Activated CD8-positive, alpha-beta memory T cell treated with anti-CD3 and anti-CD28 coated beads, Interleukin-2, amount 50 U/mL, for 24 hours (primary cell): ENCODE results near the gene ZNF106.
A peak's percentile ranks its signal among the peaks of the same experiment; 100 is the strongest.

Source experiments
- DNase-seq: peaks from one replicate; pipeline ENCODE4 v3.0.0-alpha.2; 2020; ENCODE audit errors: extremely low read depth

Gene ZNF106

GRCh38 chr15:42490671-42491538, at the start of gene ZNF106:
TSS of gene ZNF106 (minus strand) at chr15:42491141. CDS start at chr15:42472289, 18,852 bp downstream.
- DNase-seq: peak; percentile 61

DNA sequence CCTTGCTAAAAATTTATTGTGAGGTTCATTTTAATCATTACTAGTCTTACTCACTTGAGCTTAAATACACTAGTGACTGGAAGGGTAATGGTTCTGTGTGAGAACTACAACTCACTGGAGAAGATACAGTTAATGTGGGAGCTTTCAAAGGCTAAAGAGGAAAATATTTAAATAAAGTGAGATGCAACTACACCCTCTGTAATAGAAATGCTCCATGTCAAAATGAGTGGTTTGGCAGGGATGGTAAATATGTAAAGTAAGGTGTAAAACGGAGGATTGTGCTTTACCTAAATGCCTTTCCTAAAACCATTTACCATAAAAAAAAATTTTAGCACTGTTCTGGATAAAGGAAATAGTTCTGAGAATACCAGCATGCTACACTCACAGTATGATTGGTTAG, 42.3 kb upstream of the ZNF106 start:
- DNase-seq: no peak

DNA sequence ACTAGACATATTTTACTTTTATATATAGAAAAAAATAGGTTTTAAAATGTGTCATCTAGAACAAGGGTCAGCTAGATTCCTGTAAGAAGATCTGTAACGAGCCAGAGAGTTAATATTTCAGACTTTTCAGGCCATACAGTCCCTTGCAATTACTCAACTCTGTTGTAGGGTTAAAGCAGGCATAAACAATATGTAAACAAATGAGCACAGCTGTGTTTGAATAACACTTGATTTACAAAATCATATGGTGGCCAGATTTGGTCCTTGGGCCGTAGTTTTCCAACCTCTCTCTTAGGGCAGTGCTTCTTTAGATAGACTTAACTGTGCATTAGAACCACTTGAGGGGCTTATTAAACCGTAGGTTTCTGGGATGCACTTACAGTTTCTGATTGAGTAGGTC, 38.0 kb upstream of the ZNF106 start:
- DNase-seq: no peak

DNA sequence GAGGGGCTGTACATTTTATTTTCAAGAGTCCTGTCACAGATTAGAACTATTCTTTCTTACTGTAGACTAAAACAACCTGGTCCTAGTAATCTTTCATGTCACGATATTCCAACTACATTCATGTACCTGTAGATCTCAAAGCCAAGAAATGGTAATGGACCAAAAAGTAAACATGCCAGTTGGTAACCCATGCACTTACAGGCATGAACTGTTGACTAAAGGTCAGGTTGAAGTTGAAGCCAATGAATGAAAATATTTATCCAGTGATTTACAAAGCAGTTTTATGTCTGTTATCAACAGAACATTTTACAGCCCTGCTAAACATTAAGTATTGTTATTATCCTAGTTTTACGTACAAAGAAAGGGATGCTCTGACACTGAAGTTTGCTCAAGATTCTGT, 32.4 kb upstream of the ZNF106 start:
- DNase-seq: no peak

- no peak for DNase-seq
Observed at GRCh38 chr15:42511007-42511391, 20.1 kb upstream of the ZNF106 start.

- no peak for DNase-seq
Observed at GRCh38 chr15:42510258-42511006, 19.5 kb upstream of the ZNF106 start.

DNA sequence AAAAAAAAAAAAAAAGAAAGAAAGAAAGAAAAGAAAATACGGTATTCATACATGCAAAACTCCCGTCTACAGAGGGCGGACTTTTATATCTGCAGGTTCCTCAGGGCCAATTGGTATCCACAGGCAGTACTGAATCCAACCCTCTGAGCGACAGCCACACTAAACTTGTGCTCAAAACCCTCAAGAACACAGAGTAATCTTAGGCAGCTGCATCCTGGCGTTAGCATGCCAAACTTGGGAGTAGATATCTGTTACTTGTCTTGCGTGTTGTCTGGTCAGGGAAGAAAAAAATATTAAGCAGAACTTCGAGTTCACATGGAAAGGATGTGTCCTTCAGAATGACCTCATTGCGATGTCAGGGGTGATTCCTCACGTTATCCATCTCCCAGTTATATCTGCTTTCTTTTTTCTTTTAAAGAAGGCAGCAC, 17.3 kb upstream of the ZNF106 start:
- no peak for DNase-seq

GRCh38 chr15:42507514-42507913, 16.6 kb upstream of the ZNF106 start:
- DNase-seq: no peak

DNA sequence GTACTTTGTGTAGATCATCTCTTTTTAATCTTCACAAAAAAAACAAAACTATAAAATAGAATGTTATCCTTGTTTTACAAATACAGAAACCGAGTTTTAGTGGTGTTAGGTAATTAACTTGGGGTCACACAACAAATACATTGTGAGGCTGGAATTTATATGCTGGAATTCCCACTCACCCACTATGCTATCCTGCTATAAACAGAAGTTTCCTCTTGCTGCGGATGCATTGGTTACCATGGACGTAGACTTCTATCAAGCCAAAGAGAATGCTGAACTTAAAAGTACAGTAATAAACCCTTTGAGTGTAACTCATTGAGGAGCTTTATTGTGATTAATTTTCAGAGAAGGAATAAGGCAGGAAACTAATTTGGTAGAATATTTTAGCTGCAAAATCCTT, 13.7 kb upstream of the ZNF106 start:
- no peak for DNase-seq

- DNase-seq: no peak
Observed at GRCh38 chr15:42503825-42504224, 12.9 kb upstream of the ZNF106 start.

DNA sequence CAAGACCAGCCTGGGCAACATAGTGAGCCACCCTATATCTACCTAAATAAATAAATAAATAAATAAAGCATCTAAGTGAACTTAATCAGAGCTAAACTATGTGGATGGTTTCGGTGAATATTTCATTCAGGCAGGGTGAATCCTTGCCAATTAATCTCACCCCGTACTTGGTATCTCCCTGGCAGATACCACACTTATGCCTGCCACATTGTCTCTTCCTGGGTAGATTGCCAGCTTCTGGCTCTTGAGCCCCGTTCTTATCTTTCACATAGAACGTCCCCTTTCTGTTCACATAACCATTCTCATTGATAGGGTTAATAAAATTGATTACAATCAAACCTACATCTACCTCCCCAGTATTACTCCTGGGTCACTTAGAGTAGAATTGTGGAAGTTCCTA, 11.5 kb upstream of the ZNF106 start:
- DNase-seq: no peak

DNA sequence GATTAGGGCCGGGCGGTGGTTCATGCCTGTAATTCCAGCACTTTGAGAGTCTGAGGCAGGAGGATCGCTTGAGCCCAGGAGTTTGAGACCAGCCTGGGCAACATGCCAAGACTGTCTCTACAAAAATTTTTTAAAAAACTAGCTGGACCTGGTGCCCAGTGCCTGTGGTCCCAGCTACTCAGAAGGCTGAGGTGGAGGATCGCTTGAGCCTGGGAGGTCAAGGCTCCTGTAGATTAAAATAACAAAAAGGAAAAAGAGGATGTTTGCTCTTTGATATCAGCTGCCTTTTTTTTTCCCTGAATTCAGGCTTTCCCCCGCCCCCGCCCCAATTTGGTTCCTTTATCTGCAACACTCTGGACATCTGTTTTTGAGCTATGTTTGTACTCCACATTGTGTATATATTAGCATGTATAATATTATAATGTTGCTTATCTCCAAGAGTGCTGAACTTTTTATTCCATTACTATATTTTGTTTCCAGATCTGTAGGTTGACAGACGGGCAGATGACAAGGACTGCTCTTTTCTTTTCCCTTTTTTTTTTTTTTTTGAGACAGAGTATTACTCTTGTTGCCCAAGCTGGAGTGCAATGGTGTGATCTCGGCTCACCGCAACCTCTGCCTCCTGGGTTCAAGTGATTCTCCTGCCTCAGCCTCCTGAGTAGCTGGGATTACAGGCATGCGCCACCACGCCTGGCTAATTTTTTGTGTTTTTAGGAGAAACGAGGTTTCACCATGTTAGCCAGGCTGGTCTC, 9.1 kb upstream of the ZNF106 start:
- DNase-seq: no peak

DNA sequence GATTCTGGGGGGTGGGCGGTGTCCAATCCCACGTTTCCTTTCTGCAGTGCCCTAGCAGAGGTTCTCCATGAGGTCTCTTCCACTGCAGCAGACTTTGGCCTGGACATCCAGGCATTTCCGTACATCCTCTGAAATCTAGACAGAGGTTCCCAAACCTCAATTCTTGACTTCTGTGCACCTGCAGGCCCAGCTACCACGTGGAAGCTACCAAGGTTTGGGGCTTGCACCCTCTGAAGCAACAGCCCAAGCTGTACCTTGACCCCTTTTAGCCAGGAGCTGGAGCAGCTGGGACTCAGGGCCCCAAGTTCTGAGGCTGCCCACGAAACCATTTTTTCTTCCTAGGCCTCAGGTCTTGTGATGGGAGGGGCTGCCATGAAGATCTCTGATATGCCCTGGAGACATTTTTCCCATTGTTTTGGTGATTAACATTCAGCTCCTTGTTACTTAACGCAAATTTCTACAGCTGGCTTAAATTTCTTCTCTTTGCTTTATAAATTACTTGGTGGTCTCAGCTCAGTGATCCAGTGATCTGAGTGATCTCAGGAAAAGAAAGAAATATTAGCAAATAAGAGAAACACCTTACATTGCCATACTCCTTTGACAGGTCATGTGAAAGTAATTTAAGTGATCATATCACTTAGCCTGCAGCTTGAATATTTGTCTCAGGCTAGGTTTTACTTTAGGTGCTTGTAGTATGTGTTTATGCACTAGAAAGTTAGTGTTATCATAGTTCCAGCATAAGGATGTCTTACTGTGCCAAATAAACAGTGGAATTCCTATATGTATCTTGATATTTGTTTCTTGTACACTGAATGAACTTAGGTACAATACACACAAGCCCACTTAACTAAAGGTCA, 7.5 kb upstream of the ZNF106 start:
- no peak for DNase-seq

- DNase-seq: peak; percentile 57
Observed at GRCh38 chr15:42495361-42496212, 4.6 kb upstream of the ZNF106 start, which contains the start of gene SNAP23. TSS of gene SNAP23 (plus strand) at chr15:42495634. CDS start at chr15:42511847, 16,213 bp downstream.

GRCh38 chr15:42494998-42495360, 4.0 kb upstream of the ZNF106 start:
- no peak for DNase-seq

DNA sequence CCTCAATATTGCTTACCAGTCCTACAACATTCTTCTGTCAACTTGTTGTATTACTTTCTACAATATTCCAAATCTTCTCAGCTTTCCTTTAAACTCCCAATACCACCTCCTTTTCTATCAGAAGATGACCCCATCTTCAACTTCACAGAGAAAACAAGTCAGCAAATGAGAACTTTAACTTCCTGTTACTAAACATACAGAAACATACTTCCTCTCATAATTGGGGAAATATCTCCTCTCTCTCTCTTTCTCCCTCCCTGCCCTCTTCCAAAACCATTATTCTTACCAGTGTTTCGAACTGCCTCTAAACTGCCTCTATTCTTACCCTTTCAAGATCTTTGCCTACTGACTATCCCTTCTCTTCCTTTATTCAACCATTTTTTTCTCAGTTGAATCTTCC, 2.7 kb upstream of the ZNF106 start:
- no peak for DNase-seq

DNA sequence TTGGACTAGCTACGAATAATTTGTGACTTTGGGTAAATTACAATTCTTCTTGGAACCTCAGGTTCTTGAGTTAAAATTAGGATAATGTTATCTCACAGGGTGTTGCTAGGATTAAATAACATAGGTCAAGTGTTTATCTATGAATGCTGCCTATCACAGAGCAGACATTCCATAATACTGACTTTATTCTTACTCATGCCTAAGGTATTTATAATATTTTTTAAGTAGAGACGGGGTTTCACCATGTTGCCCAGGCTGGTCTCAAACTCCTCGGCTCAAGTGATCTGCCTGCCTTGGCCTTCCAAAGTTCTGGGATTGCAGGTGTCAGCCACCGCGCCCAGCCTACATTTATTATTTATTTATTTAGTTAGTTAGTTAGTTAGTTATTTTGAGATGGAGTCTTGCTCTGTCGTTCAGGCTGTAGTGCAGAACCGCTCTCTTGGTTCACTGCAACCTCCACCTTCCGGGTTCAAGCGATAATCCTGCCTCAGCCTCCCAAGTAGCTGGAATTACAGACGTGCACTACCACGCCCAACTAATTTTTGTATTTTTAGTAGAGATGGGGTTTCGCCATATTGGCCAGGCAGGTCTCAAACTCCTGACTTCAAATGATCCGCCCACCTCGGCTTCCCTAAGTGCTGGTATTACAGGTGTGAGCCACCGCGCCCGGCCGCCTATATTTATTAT, 741 bp upstream of the ZNF106 start:
- DNase-seq: no peak

GRCh38 chr15:42490291-42490670, 660 bp downstream of the ZNF106 start:
- no peak for DNase-seq

- DNase-seq: no peak
Observed at GRCh38 chr15:42483677-42484076, 7.3 kb downstream of the ZNF106 start.

DNA sequence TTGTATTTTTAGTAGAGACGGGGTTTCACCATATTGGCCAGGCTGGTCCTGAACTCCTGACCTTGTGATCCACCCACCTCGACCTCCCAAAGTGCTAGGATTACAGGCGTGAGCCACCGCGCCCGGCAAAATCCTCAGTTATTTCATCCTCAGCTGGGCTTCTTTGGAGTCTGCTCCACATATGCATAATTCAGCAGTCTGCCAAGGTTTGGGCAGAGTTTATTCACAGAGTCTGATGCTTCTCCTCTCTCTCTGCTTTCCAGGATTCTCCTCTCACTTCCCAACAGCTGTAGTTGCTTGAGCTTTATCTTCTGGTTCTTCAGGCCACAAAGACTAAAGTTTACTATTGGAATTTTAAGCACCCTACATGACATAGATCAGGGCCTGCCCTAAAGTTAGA, 8.2 kb downstream of the ZNF106 start:
- no peak for DNase-seq
